Activated naive CD4-positive, alpha-beta T cell treated with anti-CD3 and anti-CD28 coated beads for 36 hours (primary cell): ENCODE measurements around the gene SIM2. TPM values are rescaled to one million over a fixed set of nuclear protein-coding genes. Genes with fewer than 3 reads are reported as not detected.

Experiments used
- CTCF ChIA-PET: fragments of 350-600 bp; sonication (Branson Sonifier 250); formaldehyde crosslinking; loops from one replicate; lab custom pipeline; 2021; ENCODE audit warnings: antibody characterized with exemption; lab: Charles Lee
- DNase-seq: peaks from one replicate; pipeline ENCODE4 v3.0.0-alpha.2; 2020
- H3K27ac Mint-ChIP-seq: one replicate; pipeline ENCODE4 v1.8.0; 2021; ENCODE audit warnings: mild to moderate bottlenecking, mixed read lengths
- H3K27me3 Mint-ChIP-seq: one replicate; pipeline ENCODE4 v1.8.0; 2021; ENCODE audit warnings: low read depth, mixed read lengths
- H3K36me3 Mint-ChIP-seq: one replicate; pipeline ENCODE4 v1.8.0; 2021; ENCODE audit warnings: low read depth, mixed read lengths
- H3K4me1 Mint-ChIP-seq: one replicate; pipeline ENCODE4 v1.8.0; 2021; ENCODE audit warnings: low read depth, mixed read lengths
- H3K4me3 Mint-ChIP-seq: one replicate; pipeline ENCODE4 v1.8.0; 2021; ENCODE audit warnings: mild to moderate bottlenecking, moderate library complexity, mixed read lengths
- H3K9me3 Mint-ChIP-seq: one replicate; pipeline ENCODE4 v1.8.0; 2021; ENCODE audit warnings: mixed read lengths
- intact Hi-C: fragments of 100-400 bp; cut with micrococcal nuclease; formaldehyde crosslinking; loops from one replicate; pipeline ENCODE4 v1.15.1; 2023
- total RNA-seq, 2 experiments: library from RNA; stranded (reverse); gene quantifications; one replicate each; pipeline ENCODE4 v1.2.3, GENCODE V29; 2021

SIM2 gene
- total RNA-seq, 2 experiments from 2014 or later: 0.74 to 0.94 TPM

GRCh38 chr21:36690628-36691554, 8.0 kb upstream of the SIM2 start:
- Mint-ChIP-seq H3K4me3 (no peak overlapping the region), H3K36me3 (no peaks in the 10 kb centered on the region), H3K4me1 (peaks cover 12% of the 10 kb centered on the region), H3K27ac (no peak overlapping the region), H3K9me3 (no peaks in the 10 kb centered on the region), H3K27me3 (peaks cover 72% of the 10 kb centered on the region)
- DNase-seq: no peak
- intact Hi-C loops: loop anchor here (2.0 kb wide), 1 partner anchor 16 kb away; no protein-coding TSS in a partner anchor
- CTCF ChIA-PET: no interaction called here

DNA sequence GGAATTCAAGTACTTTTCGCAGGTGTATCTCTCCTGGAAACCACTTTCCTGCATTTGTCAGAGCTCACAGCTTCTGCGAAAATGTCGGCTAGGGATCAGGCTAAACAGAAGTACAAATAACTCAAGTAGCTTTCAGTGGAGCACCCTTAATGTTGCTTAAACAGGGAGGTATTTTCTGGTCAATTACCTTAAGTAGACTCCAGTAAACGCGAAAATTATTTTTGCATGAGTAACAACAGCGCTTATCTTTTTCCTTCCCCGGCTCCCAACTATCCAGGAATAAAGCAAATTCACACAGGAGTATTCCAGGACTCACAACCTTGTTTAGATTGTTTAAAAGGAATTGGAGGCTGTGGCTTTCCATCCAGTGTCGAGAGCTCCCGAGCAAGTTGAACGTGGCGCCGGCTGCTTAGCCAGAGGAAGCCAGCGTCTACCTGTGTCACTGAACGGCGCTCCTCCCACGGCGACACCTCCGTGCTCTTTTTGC, 7.3 kb upstream of the SIM2 start:
- peaks cover 76% of the 10 kb centered on the region for H3K27me3 Mint-ChIP-seq
- no peaks in the 10 kb centered on the region for H3K9me3 Mint-ChIP-seq
- intact Hi-C loops: loop anchor here (2.0 kb wide), 1 partner anchor 15 kb away; no protein-coding TSS in a partner anchor
- H3K4me3 Mint-ChIP-seq: no peak overlapping the region
- H3K27ac Mint-ChIP-seq: no peak overlapping the region
- peaks cover 14% of the 10 kb centered on the region for H3K4me1 Mint-ChIP-seq
- DNase-seq: no peak
- H3K36me3 Mint-ChIP-seq: no peaks in the 10 kb centered on the region
- CTCF ChIA-PET: no interaction called here

DNA sequence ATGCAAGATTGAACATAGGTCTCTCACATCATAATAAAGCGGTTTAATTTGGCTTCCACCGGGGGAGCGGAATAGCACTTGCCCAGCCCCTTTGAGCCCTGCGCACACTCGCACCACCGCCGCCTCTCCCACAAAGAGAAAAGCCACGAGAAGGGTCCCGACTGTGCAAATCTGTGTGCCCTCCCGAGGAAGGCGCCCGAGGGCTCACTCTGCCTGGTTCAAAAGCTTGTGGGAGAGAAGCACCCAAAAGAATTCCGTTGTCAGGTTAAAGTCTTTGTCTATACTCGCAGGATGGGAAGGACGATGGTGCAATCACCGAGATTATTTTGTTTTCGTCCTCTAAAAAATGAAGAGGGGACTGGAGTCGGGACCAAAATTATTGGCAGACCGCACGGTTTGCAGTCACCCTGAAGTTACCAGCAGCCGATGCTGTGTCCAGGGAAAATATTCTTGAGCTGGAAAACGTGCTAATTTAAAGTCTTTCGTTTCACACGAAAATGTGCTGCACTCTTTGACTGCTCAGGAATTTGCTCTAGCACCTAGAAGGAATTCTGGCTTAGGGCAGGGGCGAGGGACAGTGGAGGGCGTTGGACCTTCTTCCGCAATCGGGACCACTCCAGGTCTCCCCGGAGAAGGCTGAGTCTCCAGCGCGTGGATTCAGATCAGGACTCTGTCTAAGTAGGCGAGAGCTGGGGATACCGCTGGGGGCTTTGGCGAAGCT, 6.6 kb upstream of the SIM2 start:
- intact Hi-C loops: no loop called here
- H3K36me3 Mint-ChIP-seq: no peaks in the 10 kb centered on the region
- peaks cover 14% of the 10 kb centered on the region for H3K4me1 Mint-ChIP-seq
- CTCF ChIA-PET: no interaction called here
- H3K9me3 Mint-ChIP-seq: no peaks in the 10 kb centered on the region
- no peak overlapping the region for H3K27ac Mint-ChIP-seq
- H3K4me3 Mint-ChIP-seq: no peak overlapping the region
- DNase-seq: no peak
- peaks cover 80% of the 10 kb centered on the region for H3K27me3 Mint-ChIP-seq

- DNase-seq: no peak
- no peaks in the 10 kb centered on the region for H3K9me3 Mint-ChIP-seq
- H3K27ac Mint-ChIP-seq: no peak overlapping the region
- CTCF ChIA-PET: no interaction called here
- peaks cover 14% of the 10 kb centered on the region for H3K4me1 Mint-ChIP-seq
- H3K27me3 Mint-ChIP-seq: peaks cover 77% of the 10 kb centered on the region
- no peak overlapping the region for H3K4me3 Mint-ChIP-seq
- H3K36me3 Mint-ChIP-seq: no peaks in the 10 kb centered on the region
- intact Hi-C loops: no loop called here
Observed at GRCh38 chr21:36692835-36693488, 6.0 kb upstream of the SIM2 start.

DNA sequence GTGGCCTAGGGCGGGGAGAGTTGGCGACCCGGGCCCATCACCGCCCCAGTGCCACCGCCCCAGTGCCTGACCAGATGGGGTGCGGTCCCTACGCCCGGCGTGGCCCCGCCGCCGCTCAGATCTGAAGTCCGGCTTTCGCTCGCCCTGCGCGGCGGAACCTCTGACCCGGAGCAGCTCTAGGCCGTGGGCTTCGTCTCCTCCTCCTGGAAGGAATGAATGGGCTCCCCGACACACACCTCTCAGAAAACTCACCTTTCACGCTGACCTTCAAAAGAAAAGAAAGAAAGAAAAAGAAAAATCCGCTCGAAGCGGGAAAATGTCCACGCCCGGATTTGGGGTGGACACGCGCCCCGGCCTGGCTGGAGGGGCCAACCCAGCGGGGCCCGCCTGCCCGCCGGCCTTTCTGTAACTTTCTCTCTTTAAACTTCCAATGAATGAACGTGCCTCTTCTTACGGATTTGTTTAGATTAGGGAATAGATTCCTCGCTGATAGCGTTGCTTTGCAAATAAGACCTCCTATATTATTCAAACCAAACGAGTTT, 5.4 kb upstream of the SIM2 start:
- Mint-ChIP-seq H3K9me3 (no peaks in the 10 kb centered on the region), H3K27me3 (peaks cover 80% of the 10 kb centered on the region), H3K4me3 (no peak overlapping the region), H3K4me1 (peaks cover 14% of the 10 kb centered on the region), H3K27ac (no peak overlapping the region), H3K36me3 (no peaks in the 10 kb centered on the region)
- intact Hi-C loops: no loop called here
- DNase-seq: no peak
- CTCF ChIA-PET: no interaction called here

DNA sequence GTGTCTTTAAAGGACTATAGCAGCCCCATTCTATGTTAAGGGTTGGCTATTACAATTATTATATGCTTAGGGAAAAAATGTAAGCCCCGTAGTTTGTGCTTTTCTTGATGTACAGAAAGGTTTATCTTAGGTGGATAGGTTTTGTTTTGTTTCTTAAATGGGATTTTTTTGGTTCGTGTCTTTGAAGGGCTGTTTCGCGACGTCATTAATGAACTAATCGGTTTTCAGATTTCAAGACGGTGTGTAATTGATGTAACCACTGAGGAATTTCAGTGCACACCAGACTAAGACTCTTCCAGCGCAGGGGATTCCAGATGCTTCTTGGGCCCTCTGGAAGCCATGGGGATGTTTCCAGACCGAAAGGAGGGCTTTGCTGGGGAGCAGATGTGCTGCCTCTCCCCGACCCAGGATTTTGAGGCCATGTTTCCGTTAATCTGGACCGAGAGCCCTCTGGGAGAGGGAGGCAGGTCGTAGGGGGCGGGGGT, 4.8 kb upstream of the SIM2 start:
- CTCF ChIA-PET: no interaction called here
- Mint-ChIP-seq H3K36me3 (no peaks in the 10 kb centered on the region), H3K4me3 (no peak overlapping the region), H3K9me3 (no peaks in the 10 kb centered on the region), H3K27me3 (peaks cover 78% of the 10 kb centered on the region), H3K27ac (no peak overlapping the region), H3K4me1 (peaks cover 14% of the 10 kb centered on the region)
- DNase-seq: no peak
- intact Hi-C loops: no loop called here

- Mint-ChIP-seq H3K36me3 (no peaks in the 10 kb centered on the region), H3K4me1 (peaks cover 14% of the 10 kb centered on the region), H3K4me3 (no peak overlapping the region), H3K27ac (no peak overlapping the region), H3K27me3 (peaks cover 72% of the 10 kb centered on the region), H3K9me3 (no peaks in the 10 kb centered on the region)
- CTCF ChIA-PET: no interaction called here
- DNase-seq: no peak
- intact Hi-C loops: no loop called here
Observed at GRCh38 chr21:36694593-36695282, 4.2 kb upstream of the SIM2 start.

GRCh38 chr21:36695283-36695634, 3.7 kb upstream of the SIM2 start:
- Mint-ChIP-seq H3K4me3 (no peak overlapping the region), H3K4me1 (peaks cover 18% of the 10 kb centered on the region), H3K27me3 (peaks cover 71% of the 10 kb centered on the region), H3K27ac (no peak overlapping the region), H3K9me3 (no peaks in the 10 kb centered on the region), H3K36me3 (no peaks in the 10 kb centered on the region)
- CTCF ChIA-PET: no interaction called here
- DNase-seq: no peak
- intact Hi-C loops: no loop called here

DNA sequence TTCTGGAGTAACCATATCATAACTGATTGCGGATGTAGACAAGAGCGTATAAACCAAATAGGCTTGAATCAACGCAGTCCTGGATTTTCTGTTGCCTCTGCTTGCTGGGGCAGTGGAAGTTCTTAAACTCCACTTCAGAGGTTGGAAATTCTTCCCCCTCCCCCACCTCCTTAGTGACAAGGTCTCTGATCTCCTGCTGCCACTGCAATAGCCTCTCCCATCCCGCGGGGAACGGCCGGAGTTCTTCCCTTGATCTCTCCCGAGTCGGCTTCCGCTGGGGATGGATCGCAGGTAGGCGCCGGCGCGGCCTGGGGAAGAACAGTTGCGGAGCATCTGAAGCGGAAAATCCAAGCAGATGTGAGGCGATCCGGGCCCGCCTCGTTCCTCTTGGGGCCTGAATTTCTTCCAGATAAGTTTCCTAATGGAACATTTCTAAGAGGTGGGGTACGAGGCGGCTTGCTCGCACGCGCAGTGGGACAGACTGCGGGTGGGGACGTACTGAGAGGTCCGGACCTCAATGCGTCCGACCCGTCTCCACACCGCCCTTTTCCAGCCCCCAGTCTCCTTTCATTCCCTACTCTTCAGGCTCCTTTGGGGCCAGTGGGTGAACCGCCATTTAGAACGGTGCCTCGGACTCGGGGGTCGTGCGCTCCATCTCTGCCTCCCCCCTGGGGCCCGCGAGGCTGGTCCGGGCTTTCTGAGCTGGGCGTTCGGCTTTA, 3.1 kb upstream of the SIM2 start:
- H3K4me3 Mint-ChIP-seq: no peak overlapping the region
- CTCF ChIA-PET: interaction anchor here (0.9 kb wide), 1 partner anchor 65 kb away, joined by 3 read pairs; no protein-coding TSS in a partner anchor
- H3K36me3 Mint-ChIP-seq: no peaks in the 10 kb centered on the region
- no peak for DNase-seq
- intact Hi-C loops: no loop called here
- no peak overlapping the region for H3K27ac Mint-ChIP-seq
- H3K27me3 Mint-ChIP-seq: peaks cover 72% of the 10 kb centered on the region
- no peaks in the 10 kb centered on the region for H3K9me3 Mint-ChIP-seq
- H3K4me1 Mint-ChIP-seq: peaks cover 23% of the 10 kb centered on the region

GRCh38 chr21:36696390-36697059, 2.4 kb upstream of the SIM2 start:
- CTCF ChIA-PET: interaction anchor here (0.9 kb wide), 1 partner anchor 66 kb away, joined by 3 read pairs; no protein-coding TSS in a partner anchor
- no peak for DNase-seq
- Mint-ChIP-seq H3K27ac (no peak overlapping the region), H3K4me3 (no peak overlapping the region), H3K27me3 (peaks cover 73% of the 10 kb centered on the region), H3K4me1 (peaks cover 26% of the 10 kb centered on the region), H3K9me3 (no peaks in the 10 kb centered on the region), H3K36me3 (no peaks in the 10 kb centered on the region)
- intact Hi-C loops: no loop called here
